ENCODE measurements around the gene COLEC12. TPM values are rescaled to one million over a fixed set of nuclear protein-coding genes. Genes with fewer than 3 reads are reported as not detected.

Gene COLEC12
- total and polyA plus RNA-seq, 7 experiments from 2014 or later = 0.12 to 0.35 (median 0.19) TPM; not detected in 4

- intact Hi-C loops (cut with micrococcal nuclease) = no loop called here
- CTCF ChIA-PET = no interaction called here
- H3K36me3 Mint-ChIP-seq = no peaks in the 10 kb centered on the region
Measured at GRCh38 chr18:527146-527545, 26.6 kb upstream of the COLEC12 start.

GRCh38 chr18:526681-527080 lies 26.2 kb upstream of the COLEC12 start:
- Histone ChIP-seq H3K4me1 (ENCODE audit: control insufficient read depth in 2 of 2, insufficient read depth in 2 of 2, low read length in 2 of 2) (no peaks in the 10 kb centered on the region), H3K27me3 (ENCODE audit: control insufficient read depth in 2 of 2, insufficient read depth in 2 of 2, low read length in 2 of 2) (no peaks in the 10 kb centered on the region), H3K36me3 (ENCODE audit: control insufficient read depth in 2 of 3, insufficient read depth in 3 of 3, low read length in 3 of 3) (no peaks in the 10 kb centered on the region), H3K4me3 (ENCODE audit: low read length) (no peak overlapping the region), H3K9me3 (ENCODE audit: control insufficient read depth in 2 of 3, low read length in 3 of 3) (no peaks in the 10 kb centered on the region), H3K27ac (ENCODE audit: low read depth, low read length) (no peak overlapping the region)
- CTCF ChIA-PET = no interaction called here
- no peak for DNase-seq
- Mint-ChIP-seq H3K4me3 (no peak overlapping the region), H3K9me3 (peaks cover 0 to 4% (median 0%) of the 10 kb centered on the region in 11 donors), H3K4me1 (peaks cover 0 to 2% (median 0%) of the 10 kb centered on the region in 7 donors), H3K36me3 (no peaks in the 10 kb centered on the region), H3K27me3 (peaks cover 9 to 32% (median 17%) of the 10 kb centered on the region in 5 donors), H3K27ac (no peak overlapping the region)
- POLR2A ChIA-PET = no interaction called here
- ATAC-seq = no peak
- intact Hi-C loops (cut with micrococcal nuclease) = no loop called here

More at GRCh38 chr18:527146-527545, 26.6 kb upstream of the COLEC12 start:
- Histone ChIP-seq H3K27ac (ENCODE audit: low read depth, low read length) (no peak overlapping the region), H3K4me3 (ENCODE audit: low read length) (no peak overlapping the region), H3K4me1 (ENCODE audit: control insufficient read depth in 2 of 2, insufficient read depth in 2 of 2, low read length in 2 of 2) (no peaks in the 10 kb centered on the region), H3K36me3 (ENCODE audit: control insufficient read depth in 2 of 3, insufficient read depth in 3 of 3, low read length in 3 of 3) (no peaks in the 10 kb centered on the region), H3K9me3 (ENCODE audit: control insufficient read depth in 2 of 3, low read length in 3 of 3) (no peaks in the 10 kb centered on the region), H3K27me3 (ENCODE audit: control insufficient read depth in 2 of 2, insufficient read depth in 2 of 2, low read length in 2 of 2) (no peaks in the 10 kb centered on the region)
- H3K27me3 Mint-ChIP-seq = peaks cover 12 to 32% (median 17%) of the 10 kb centered on the region in 5 donors
- POLR2A ChIA-PET = no interaction called here
- no peak for ATAC-seq
- no peak overlapping the region for H3K4me3 Mint-ChIP-seq
- peaks cover 0 to 4% (median 0%) of the 10 kb centered on the region in 11 donors for H3K9me3 Mint-ChIP-seq
- no peak for DNase-seq
- peaks cover 0 to 2% (median 0%) of the 10 kb centered on the region in 7 donors for H3K4me1 Mint-ChIP-seq
- no peak overlapping the region for H3K27ac Mint-ChIP-seq

GRCh38 chr18:525036-525797 lies 24.7 kb upstream of the COLEC12 start:
- H3K9me3 ChIP-seq (ENCODE audit: control insufficient read depth in 2 of 3, low read length in 3 of 3) = no peaks in the 10 kb centered on the region
- H3K27me3 ChIP-seq (ENCODE audit: control insufficient read depth in 2 of 2, insufficient read depth in 2 of 2, low read length in 2 of 2) = no peaks in the 10 kb centered on the region
- ATAC-seq = no peak
- H3K4me3 ChIP-seq (ENCODE audit: low read length) = no peak overlapping the region
- no peak overlapping the region for H3K27ac ChIP-seq (ENCODE audit: low read depth, low read length)
- Mint-ChIP-seq H3K27me3 (peaks cover 3 to 23% (median 17%) of the 10 kb centered on the region in 5 donors), H3K27ac (no peak overlapping the region), H3K9me3 (no peaks in the 10 kb centered on the region), H3K36me3 (no peaks in the 10 kb centered on the region), H3K4me3 (peak overlapping the region in 1 of 10 donors; percentile 25), H3K4me1 (peaks cover 0 to 2% (median 0%) of the 10 kb centered on the region in 7 donors)
- H3K4me1 ChIP-seq (ENCODE audit: control insufficient read depth in 2 of 2, insufficient read depth in 2 of 2, low read length in 2 of 2) = no peaks in the 10 kb centered on the region
- no peaks in the 10 kb centered on the region for H3K36me3 ChIP-seq (ENCODE audit: control insufficient read depth in 2 of 3, insufficient read depth in 3 of 3, low read length in 3 of 3)
- ChIA-PET CTCF (no interaction called here), POLR2A (no interaction called here)
- no peak for DNase-seq
- intact Hi-C loops (cut with micrococcal nuclease) = no loop called here

- CTCF ChIA-PET = no interaction called here
Measured at GRCh38 chr18:524466-524865, 24.0 kb upstream of the COLEC12 start.

GRCh38 chr18:523561-523960 lies 23.1 kb upstream of the COLEC12 start:
- H3K4me1 ChIP-seq (ENCODE audit: control insufficient read depth in 2 of 2, insufficient read depth in 2 of 2, low read length in 2 of 2) = no peaks in the 10 kb centered on the region
- H3K27ac ChIP-seq (ENCODE audit: low read depth, low read length) = no peak overlapping the region
- intact Hi-C loops (cut with micrococcal nuclease) = no loop called here
- DNase-seq (no peak), ATAC-seq (no peak)
- Mint-ChIP-seq H3K4me1 (peaks cover 0 to 9% (median 0%) of the 10 kb centered on the region in 7 donors), H3K27ac (no peak overlapping the region), H3K36me3 (peaks cover 0 to 2% (median 0%) of the 10 kb centered on the region in 5 donors), H3K4me3 (no peak overlapping the region), H3K27me3 (peaks cover 0 to 30% (median 22%) of the 10 kb centered on the region in 5 donors), H3K9me3 (no peaks in the 10 kb centered on the region)
- no peaks in the 10 kb centered on the region for H3K36me3 ChIP-seq (ENCODE audit: control insufficient read depth in 2 of 3, insufficient read depth in 3 of 3, low read length in 3 of 3)
- no peak overlapping the region for H3K4me3 ChIP-seq (ENCODE audit: low read length)
- POLR2A ChIA-PET = no interaction called here
- H3K27me3 ChIP-seq (ENCODE audit: control insufficient read depth in 2 of 2, insufficient read depth in 2 of 2, low read length in 2 of 2) = no peaks in the 10 kb centered on the region
- CTCF ChIA-PET = no interaction called here
- H3K9me3 ChIP-seq (ENCODE audit: control insufficient read depth in 2 of 3, low read length in 3 of 3) = no peaks in the 10 kb centered on the region

More at GRCh38 chr18:524466-524865, 24.0 kb upstream of the COLEC12 start:
- no peaks in the 10 kb centered on the region for H3K9me3 Mint-ChIP-seq
- intact Hi-C loops (cut with micrococcal nuclease) = no loop called here
- H3K4me1 Mint-ChIP-seq = peaks cover 0 to 4% (median 0%) of the 10 kb centered on the region in 7 donors
- POLR2A ChIA-PET = no interaction called here
- ATAC-seq (no peak), DNase-seq (no peak)
- peaks cover 0 to 23% (median 17%) of the 10 kb centered on the region in 5 donors for H3K27me3 Mint-ChIP-seq
- H3K9me3 ChIP-seq (ENCODE audit: control insufficient read depth in 2 of 3, low read length in 3 of 3) = no peaks in the 10 kb centered on the region
- H3K27me3 ChIP-seq (ENCODE audit: control insufficient read depth in 2 of 2, insufficient read depth in 2 of 2, low read length in 2 of 2) = no peaks in the 10 kb centered on the region
- H3K36me3 Mint-ChIP-seq = no peaks in the 10 kb centered on the region
- H3K27ac Mint-ChIP-seq = no peak overlapping the region
- H3K36me3 ChIP-seq (ENCODE audit: control insufficient read depth in 2 of 3, insufficient read depth in 3 of 3, low read length in 3 of 3) = no peaks in the 10 kb centered on the region
- no peaks in the 10 kb centered on the region for H3K4me1 ChIP-seq (ENCODE audit: control insufficient read depth in 2 of 2, insufficient read depth in 2 of 2, low read length in 2 of 2)
- H3K27ac ChIP-seq (ENCODE audit: low read depth, low read length) = no peak overlapping the region
- H3K4me3 Mint-ChIP-seq = no peak overlapping the region
- H3K4me3 ChIP-seq (ENCODE audit: low read length) = no peak overlapping the region

GRCh38 chr18:519019-519879 lies 18.7 kb upstream of the COLEC12 start:
- H3K4me3 ChIP-seq (ENCODE audit: low read length) = no peak overlapping the region
- Mint-ChIP-seq H3K36me3 (peaks cover 0 to 5% (median 2%) of the 10 kb centered on the region in 5 donors), H3K9me3 (peaks cover 0 to 9% (median 3%) of the 10 kb centered on the region in 11 donors), H3K4me3 (no peak overlapping the region), H3K27me3 (peaks cover 5 to 27% (median 13%) of the 10 kb centered on the region in 5 donors), H3K4me1 (peaks cover 0 to 11% (median 0%) of the 10 kb centered on the region in 7 donors), H3K27ac (no peak overlapping the region)
- peak; percentile 71 for ATAC-seq
- no peaks in the 10 kb centered on the region for H3K9me3 ChIP-seq (ENCODE audit: control insufficient read depth in 2 of 3, low read length in 3 of 3)
- no peak overlapping the region for H3K27ac ChIP-seq (ENCODE audit: low read depth, low read length)
- H3K36me3 ChIP-seq (ENCODE audit: control insufficient read depth in 2 of 3, insufficient read depth in 3 of 3, low read length in 3 of 3) = no peaks in the 10 kb centered on the region
- POLR2A ChIA-PET = no interaction called here
- CTCF ChIA-PET = no interaction called here
- no peak for DNase-seq
- no peaks in the 10 kb centered on the region for H3K4me1 ChIP-seq (ENCODE audit: control insufficient read depth in 2 of 2, insufficient read depth in 2 of 2, low read length in 2 of 2)
- intact Hi-C loops (cut with micrococcal nuclease) = no loop called here
- H3K27me3 ChIP-seq (ENCODE audit: control insufficient read depth in 2 of 2, insufficient read depth in 2 of 2, low read length in 2 of 2) = no peaks in the 10 kb centered on the region

Data from naive thymus-derived CD4-positive, alpha-beta T cell (primary cell).